Vagina (tissue), 2 donors: ENCODE data around the gene SHLD1.

Experiments used
- POLR2A ChIP-seq, 2 donors: fragments of 450-650 bp; IDR thresholded peaks; one replicate each; pipeline ENCODE4 v1.6.1; 2017; ENCODE audit warnings: antibody characterized with exemption in 2 of 2, mild to moderate bottlenecking in 2 of 2, moderate library complexity in 2 of 2
- TF ChIP-seq, protein P1 (sequence below), 3 experiments: fragments of 450-650 bp in 2 of 3; fragments of 200-600 bp in 1 of 3; sonication (generic) in 1 of 3; IDR thresholded peaks; one replicate each; pipeline ENCODE4 v1.5.1; 2017 to 2019; ENCODE audit warnings: antibody characterized with exemption in 3 of 3, mild to moderate bottlenecking in 2 of 3, moderate library complexity in 2 of 3

DNA sequence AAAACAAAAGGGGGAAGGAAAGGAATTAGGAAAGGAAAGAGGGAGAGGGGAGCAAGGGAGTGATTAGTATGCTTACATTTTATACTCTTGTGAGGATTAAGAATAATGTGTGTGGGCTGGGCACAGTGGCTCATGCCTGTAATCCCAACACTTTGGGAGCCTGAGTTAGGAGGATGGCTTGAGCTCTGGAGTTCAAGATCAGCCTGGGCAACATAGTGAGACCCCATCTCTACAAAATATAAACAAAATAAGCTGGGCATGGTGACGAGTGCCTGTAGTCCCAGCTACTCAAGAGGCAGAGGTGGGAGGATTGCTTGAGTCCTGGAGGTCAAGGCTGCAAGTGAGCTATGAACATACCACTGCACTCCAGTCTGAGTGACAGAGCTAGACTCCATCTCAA is 47.0 kb downstream of the SHLD1 start:
- TF ChIP-seq, protein P1, sequence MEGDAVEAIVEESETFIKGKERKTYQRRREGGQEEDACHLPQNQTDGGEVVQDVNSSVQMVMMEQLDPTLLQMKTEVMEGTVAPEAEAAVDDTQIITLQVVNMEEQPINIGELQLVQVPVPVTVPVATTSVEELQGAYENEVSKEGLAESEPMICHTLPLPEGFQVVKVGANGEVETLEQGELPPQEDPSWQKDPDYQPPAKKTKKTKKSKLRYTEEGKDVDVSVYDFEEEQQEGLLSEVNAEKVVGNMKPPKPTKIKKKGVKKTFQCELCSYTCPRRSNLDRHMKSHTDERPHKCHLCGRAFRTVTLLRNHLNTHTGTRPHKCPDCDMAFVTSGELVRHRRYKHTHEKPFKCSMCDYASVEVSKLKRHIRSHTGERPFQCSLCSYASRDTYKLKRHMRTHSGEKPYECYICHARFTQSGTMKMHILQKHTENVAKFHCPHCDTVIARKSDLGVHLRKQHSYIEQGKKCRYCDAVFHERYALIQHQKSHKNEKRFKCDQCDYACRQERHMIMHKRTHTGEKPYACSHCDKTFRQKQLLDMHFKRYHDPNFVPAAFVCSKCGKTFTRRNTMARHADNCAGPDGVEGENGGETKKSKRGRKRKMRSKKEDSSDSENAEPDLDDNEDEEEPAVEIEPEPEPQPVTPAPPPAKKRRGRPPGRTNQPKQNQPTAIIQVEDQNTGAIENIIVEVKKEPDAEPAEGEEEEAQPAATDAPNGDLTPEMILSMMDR (IDR thresholded peaks at IDR 0.05), result no peak
- no peak for TF ChIP-seq POLR2A (IDR thresholded peaks at IDR 0.05)
